Measurements from ENCODE around the gene TRPM4.
"Not testable (repeated sequence)": the region's sequence is repeated elsewhere in the genome, so short reads cannot be mapped to it uniquely, and the experiment has no call there.

TRPM4 gene

DNA sequence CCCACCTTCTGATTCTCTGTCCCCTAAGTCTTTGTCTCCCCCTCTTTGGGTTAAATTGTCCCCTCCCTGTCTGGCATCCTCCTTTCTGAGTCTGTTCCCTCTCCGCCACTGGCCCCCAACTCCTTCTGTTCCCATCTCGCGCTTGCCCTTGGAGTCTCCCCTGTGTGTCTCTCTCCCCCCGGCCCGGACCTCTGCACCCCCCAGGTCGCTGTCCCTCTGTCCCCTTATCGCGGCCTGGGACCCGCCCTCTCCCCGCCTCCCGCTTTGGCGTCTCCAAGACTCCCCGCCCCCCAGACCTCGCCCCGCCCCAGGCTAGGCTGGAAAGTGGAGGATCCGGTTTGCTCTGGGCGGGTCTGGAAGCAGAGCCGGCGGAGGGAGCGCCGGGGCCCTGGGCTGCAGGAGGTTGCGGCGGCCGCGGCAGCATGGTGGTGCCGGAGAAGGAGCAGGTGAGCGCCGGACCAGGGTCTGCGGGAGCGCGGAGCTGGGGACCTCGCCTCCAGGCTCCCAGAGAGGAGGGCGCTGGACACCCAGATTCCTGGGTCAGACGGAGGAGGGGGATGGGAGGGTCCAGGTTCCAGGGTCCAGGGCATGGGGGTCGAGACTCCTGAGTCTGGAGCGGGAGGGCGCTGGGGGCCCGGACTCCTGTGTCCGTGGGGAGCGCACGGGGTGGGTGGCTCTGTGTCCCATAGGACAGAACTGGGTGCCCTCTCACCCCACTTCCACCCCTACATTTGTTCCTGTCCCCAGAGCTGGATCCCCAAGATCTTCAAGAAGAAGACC, at the start of gene TRPM4:
TSS of gene TRPM4 (plus strand) at position 348 of the 780 bp plus-strand sequence. CDS start at position 423, 75 bp downstream.
- DNase-seq = no peak

DNA sequence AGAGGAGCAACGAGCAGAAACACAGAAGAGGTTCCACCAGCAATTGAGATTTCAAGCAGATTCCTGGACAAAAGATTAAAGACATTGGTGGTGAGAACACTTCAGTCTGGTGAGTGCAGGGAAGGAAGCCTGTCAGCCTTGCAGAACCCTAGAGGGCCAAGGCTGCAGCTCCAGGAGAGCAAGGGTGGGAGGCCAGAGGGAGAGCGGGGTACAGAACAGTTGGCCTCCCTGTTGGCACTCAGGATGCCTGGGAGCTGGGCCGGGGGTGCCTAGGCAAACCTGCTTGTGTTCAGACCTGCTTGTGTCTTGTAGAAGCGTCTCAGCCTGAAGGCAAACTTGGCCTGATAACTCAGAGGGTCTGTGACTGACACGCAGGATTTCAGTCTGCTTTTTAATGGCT, 48.5 kb upstream of the TRPM4 start:
- DNase-seq = no peak

DNA sequence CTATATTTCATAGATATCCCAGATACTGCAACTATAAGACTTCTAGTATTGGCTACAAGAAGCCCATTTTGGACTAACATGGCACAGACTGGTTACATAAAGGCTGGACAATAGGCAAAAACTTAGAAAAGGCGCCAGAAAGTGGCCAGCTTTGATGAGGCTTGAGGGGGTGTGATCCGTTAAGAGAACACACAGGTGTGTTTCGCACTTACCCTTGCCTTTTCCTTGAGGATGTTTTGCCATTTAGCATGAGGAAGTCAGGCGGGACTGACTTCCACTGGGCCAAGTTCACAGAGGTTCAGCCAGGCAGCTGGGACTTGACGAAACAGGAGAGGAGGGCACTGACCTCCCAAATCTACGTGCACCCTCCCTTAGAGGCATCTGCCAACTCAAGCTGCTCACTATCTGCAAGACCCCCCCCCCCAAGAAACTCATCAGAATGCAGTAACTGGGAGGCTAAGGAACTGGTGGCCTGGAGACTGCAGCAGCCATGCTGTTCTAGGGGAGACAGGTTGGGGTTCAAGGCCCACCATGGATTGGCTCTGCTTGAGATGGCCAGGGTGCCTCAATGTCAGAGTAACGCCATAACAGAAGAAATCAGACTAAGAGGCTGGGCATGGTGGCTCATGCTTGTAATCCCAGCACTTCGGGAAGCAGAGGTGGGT, 47.9 kb upstream of the TRPM4 start:
- DNase-seq = no peak

DNA sequence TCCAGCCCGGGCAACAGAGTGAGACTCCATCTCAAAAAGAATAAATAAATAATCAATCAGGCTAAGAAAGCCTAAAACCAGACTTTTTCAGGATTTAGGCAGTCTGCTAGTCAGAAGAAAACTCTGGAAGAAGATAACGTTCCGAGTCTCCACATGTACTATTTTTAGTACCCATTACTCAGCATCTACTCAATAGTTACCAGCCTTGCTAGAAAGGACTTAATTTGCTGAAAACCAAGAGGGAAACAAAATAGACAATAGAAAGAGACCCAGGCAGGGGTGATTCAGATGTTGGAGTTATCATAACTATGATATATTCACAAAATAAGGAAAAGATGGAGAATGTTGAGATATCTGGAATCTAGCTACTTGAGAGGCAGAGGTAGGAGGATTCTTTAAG, 47.0 kb upstream of the TRPM4 start:
- DNase-seq = no peak

DNA sequence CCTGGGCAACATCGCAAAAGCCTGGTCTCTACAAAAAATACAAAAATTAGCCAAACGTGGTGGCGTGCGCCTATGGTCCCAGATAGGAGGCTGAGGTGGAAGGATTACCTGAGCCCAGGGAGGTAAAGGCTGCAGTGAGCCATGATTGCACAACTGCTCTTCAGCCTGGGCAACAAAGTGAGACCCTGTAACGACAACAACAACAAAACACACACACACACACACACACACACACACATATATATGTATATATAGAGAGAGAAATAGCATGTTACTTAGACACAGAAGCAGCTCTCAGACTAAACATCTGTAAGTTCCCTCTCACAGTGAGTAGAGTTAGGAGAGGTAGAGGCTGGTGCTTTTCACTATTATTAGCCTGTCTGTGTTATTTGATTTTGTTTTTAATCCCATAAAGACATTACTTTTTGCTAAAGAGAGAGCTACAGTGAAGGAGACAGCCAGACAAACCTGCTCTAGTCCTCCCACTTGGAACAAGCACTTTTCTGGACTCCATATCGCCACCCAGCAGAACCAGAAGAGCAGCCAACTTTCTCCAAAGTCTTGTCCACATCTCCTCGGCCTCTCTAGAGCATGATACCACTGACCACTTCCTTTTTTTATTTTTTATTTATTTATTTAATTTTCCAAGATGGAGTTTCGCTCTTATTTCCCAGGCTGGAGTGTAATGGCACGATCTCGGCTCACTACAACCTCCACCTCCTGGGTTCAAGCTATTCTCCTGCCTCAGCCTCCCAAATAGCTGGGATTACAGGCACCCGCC, 46.2 kb upstream of the TRPM4 start:
- no peak for DNase-seq

DNA sequence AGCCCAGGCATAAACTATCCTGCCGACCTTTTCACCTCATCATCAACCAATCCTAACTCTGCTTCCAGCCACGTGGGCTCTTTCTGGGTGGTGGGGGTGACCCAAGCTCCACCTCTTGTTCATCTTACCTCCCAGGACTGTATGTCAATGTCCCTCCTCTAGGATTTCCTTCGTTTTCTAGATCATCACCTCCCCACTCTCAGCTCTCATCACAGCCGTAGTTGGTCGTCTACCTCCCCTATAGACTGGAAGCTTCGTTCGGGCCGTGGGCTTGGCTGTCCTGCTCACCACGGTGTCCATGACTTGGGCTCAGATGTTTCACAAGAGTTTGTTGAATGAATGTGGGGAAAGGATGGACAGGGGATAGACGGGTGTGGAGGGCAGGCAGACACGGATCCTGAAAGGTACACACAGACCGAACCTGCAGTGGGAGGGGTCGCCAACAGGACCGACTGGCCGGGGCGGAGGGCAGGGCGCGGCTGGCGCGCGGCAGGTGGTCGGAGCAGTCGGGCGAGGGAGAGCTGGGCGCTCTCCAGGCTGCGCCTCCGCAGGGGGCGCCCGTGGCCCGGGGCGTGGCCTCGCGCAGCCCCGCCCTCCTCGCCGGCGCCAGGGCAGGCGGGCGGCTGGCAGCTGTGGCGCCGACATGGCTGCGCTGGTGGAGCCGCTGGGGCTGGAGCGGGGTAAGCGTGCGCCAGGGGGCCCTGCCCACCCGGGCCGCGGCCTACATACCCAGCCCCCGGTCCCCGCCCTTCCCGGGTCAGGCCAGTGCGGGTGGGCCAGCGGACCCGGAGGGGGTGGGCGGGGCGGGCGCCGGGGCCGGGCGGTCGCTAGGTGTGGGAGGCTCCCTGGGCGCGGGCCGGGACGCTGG, 43.6 kb upstream of the TRPM4 start, which contains the start of gene LIN7B:
TSS of gene LIN7B (plus strand) at position 609 of the 868 bp plus-strand sequence. CDS start at position 644, 35 bp downstream.
- DNase-seq = peak; percentile 59

DNA sequence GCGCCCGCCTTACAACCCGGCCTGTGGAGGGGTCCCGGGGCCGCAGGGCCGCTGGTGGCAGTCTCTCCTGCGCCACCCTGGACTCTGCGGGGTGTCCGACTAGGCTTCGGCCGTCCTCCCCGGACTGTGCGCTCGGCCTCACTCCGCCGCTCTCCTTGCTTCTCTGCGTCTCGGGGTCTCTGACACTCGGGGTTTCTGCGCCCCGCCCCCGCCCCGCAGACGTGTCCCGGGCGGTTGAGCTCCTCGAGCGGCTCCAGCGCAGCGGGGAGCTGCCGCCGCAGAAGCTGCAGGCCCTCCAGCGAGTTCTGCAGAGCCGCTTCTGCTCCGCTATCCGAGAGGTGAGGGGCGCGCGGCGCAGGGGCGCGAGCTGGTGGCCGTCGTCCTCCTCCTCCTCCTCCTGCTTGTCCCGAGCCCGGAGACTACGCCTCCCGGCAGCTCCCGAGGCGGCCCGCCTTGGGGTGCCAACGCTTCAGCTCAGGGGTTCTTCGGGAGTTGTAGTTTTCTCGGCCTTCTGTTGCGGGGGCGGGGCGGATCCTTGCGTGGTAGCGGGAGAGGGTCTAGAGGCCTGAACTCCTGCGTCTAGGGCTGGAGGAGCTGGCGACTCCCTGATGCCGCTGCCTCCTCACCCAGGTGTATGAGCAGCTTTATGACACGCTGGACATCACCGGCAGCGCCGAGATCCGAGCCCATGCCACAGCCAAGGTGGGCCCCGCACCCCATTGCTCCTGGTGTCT, 42.8 kb upstream of the TRPM4 start:
- DNase-seq = peak; percentile 28

DNA sequence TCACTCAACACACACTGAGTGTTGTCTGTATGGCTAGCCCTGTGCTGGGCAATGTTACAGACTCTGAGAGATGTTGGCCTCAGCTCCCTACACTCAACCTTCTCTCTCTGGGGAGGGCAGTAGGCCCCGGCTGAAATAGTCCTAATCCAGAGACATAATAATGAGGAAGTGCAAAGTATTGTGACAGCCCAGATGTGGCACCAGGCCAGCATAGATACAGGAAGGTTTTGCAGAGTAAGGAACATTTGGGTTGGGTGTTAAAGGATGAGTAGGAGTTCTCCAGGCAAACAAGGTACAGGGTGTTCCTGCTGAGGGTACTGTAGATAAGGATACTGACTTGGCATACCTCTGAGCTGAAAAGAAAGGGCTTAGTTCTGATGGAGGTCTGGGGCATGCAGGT, 41.0 kb upstream of the TRPM4 start:
- no peak for DNase-seq

DNA sequence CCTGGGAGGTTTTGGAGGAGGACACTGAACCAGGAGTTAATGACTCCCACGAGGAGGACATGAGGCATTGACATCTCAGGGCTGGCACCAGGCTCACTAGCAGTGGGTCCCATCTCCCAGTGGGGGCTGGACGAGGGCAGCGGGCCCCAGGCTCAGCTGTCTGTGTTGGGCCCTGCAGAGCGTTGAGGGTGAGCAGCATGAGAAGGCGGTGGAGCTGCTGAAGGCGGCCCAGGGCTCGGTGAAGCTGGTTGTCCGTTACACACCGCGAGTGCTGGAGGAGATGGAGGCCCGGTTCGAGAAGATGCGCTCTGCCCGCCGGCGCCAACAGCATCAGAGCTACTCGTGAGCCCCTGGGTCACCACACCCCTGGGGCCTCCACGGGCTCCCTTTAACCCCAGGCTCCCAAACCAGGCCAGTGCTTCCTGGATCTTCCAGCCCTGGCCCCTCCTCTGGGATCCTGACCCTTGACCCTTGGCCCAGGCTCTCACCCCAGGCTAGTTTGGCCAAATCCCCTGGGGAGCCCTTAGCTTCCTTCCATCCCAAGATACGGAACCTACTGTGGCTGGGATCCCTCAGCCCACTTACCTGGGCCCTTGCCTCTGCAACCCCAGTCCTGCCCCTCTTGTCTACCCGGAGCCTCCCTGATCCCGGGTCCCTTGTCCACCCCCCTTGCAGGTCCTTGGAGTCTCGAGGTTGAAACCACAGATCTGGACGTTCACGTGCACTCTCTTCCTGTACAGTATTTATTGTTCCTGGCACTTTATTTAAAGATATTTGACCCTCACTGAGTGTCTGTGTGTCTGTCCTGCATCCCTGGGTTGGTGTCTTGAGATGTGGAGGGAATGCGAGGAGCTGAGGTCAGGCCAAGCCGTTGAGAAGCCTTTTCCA, 39.7 kb upstream of the TRPM4 start:
- no peak for DNase-seq

DNA sequence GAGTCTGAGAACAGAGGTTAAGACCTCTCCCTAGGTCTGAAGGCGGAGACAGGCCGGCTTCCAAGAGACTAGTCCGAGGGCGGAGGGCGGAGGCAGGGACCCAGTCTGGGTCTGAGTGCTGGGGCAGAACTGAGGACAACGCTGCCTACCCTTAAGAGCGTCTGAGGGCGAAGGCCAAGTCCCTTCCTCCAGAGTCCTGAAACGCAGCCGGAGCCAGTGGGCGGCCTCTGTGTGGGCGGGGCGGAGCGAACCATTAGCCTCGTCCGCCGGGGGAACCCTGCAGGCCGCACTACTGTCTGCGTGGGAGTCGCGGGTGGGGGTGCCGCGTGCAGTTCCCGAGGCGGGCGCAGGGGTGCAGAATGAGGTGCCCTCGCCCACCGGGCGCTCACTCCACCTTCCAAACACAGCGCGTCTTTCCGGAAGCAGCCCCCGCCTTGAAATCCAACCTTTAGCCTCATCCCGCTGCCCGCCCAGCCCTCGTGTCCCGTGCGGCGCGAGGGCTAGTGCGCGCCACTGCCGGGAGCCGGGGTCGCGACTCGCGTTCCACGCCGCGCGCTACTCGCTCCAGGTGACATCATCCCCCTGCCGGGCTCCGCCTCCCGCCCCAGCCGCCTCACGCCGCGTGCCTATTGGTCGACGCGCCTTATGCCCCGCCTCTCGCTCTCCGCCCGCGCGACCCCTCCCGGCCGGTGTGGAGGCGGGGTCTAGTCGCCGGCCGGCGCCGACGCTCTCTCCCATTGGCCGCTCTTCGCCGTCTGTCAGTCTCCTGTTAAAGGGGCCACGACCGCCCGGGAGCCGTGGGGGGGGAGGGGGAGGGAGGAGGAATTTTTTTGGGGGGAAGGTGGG, 38.8 kb upstream of the TRPM4 start, which contains the start of gene C19orf73:
TSS of gene C19orf73 (minus strand) at position 579 of the 846 bp plus-strand sequence. CDS start at position 458, 121 bp downstream.
- DNase-seq = peak; percentile 95

DNA sequence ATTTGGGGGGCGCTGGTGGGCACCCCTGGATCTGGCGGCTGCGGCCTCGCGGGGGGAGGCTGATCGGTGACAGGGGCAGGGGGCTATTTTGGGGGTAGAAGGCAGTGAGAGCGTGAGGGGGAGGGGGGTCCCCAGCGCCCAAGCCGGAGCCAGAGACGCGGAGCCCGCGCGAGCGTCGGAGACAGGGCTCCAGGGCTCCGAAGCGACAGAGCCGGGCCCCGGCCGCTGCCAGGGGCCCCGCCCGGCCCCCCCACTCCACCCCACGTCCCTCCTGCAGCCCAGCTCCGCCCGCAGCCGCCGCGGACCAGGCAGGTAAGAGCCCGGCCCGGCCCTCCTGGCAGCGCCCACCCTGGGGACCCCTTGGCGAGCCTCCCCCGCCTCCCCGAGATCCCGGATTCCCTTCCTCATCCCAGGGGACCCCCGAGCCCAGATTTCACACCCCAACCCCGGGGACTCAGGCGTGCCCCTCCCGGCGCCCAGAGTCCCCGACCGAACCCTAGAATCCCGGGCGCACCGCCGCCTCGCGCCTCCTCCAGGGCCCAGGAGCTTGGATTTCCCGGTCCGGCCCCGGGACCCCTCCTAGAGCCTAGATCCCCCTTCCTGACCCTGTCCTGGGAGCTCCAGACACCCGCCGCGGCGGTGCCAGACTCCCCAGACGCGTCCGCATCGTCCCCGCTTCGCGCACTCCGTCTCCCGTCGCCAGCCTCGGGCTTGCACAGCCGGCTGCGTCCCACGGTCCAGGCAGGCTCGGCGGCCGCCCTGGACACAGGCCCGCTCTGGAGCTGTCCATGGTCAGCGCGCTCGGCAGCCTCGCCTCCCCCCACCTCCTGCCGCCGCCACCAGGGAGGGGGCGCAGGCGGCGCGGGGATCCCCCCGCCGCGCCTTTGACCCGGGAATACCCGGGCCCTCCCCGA, 37.9 kb upstream of the TRPM4 start, which contains the start of gene PPFIA3:
TSS of gene PPFIA3 (plus strand) at position 134 of the 914 bp plus-strand sequence. CDS start 8,330 bp downstream, outside the sequence.
- no peak for DNase-seq

DNA sequence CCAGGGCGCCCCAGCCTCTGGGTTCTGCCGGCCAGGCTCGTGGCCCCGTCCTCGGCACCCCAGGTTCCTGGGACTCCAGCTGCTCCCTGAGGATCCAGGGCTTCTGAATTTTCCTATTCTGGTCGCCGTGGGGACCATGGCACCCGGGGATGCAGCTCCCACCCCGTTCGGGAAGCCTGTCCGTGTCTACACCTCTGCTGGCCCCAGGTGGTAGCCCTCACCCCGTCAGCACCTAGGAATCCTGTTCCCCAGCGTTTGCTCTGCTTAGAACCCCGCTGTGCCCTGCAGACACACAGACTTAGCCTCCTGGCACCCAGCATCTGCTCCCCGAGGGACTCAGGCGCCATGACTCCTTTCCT, 37.3 kb upstream of the TRPM4 start:
- no peak for DNase-seq

DNA sequence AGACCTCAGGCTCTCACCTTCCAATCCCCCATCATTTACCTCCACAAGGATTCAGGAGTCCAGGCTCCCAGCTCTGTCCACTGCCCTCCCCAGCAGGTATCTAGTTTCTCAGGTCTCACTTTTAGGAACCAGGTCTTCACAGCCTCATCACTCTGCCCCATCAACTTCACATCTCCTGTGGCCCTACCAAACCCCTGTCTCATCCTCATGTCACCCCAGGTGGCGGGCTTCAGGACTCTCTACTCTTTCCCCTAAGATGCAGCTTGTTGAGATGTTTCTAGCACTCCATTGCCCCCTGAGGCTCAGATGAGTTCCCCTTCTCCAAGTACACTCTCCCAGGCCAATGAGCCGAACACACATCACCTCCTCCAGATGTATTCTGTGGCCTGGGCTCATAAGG, 36.7 kb upstream of the TRPM4 start:
- DNase-seq = no peak

DNA sequence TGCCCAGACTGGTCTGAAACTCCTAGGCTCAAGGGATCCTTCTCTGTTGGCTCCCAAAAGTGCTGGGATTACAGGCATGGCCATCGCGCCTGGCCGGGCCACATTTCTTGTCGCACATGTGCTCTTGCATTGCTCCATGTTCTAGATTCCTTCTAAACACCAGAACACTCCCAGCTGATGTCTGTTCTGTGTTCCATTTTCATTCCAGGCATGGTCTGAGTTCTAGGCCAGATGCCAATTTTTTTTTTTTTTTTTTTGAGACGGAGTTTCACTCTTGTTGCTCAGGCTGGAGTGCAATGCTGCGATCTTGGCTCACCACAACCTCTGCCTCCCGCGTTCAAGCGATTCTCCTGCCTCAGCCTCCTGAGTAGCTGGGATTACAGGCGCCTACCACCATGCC, 35.8 kb upstream of the TRPM4 start:
- DNase-seq = not testable (repeated sequence)

DNA sequence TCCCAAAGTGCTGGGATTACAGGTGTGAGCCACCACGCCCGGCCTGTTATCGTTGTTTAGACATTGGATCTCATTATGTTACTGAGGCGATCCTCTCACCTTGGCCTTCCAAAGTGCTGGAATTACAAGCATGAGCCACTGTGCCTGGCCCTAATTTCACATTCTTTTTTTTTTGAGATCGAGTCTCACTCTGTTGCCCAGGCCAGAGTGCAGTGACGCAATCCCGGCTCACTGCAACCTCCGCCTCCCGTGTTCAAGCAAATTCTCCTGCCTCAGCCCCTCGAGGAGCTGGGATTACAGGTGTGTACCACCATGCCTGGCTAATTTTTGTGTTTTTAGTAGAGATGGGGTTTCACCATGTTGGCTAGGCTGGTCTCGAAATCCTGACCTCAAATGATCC, 34.3 kb upstream of the TRPM4 start:
- DNase-seq = not testable (repeated sequence)

DNA sequence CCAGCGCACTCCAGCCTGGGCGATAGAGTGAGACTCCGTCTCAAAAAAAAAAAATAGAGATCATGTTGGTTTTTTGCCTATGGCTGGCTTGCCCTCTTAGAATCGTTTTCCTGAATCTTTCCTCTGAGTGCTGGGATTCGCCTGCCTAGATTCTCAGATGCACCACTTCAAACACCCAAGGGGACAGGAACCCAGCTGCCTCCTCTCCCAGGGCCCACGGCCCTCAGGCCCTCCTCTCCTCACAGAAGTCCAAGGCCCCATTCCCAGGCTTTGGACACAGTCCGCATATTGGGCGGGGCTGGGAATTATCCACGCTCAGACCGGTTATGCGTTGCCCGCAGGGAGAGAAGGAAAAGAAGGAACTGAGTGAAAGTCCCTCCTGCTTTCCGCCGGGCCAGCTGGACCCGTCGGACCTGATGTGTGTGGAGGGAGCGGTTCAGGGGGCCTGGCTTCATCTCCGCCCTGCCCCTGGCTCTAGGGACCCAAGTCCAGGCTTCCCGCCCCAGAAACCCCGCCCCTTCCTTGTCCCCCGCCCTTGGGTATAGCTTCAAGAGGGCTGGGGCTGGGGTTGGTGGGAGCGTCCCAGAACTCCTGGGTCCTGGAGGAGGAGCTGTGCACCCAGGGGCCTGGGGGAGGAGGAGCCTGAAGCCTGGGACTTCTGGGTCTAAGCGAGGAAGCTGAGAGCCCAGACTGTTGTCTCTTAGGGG, 32.4 kb upstream of the TRPM4 start:
- no peak for DNase-seq

DNA sequence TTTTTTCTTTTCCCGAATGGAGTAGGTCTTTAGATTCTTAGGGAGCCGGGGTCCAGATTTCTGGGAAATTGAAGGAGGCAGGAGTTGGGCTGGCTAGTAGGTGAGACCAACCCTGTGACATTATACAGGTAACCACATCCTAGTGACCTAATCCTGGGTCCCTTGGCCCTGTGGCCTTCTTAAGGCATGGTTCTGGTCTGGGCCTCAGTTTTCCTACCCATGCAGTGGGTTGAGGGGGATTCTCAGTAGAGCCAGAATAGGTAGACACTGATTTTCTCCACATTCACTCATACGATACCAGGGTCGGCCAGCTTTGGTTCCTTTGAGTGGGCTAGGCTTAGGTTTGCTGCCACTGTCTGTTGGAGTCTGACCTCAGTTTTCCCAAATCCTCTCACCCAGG, 31.0 kb upstream of the TRPM4 start:
- DNase-seq = no peak

DNA sequence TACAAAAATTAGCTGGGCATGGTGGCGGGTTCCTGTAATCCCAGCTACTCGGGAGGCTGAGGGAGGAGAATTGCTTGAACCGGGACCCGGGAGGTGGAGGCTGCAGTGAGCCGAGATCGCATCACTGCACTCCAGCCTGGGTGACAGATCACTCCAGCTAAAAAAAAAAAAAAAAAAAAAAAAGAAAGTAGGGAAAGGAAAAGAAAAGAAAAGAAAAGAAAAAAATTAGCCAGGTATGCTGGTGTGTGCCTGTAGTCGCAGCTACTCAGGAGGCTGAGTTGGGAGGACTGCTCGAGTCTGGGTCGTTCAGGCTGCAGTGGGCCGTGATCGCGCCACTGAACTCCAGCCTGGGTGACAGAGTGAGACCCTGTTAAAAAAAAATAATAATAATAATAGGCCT, 30.4 kb upstream of the TRPM4 start:
- not testable (repeated sequence) for DNase-seq
